Lower leg skin (tissue), 4 donors: ENCODE results near the gene TTF2. TPM values are rescaled to one million over a fixed set of nuclear protein-coding genes. Genes with fewer than 3 reads are reported as not detected.
"Not testable (repeated sequence)": the region's sequence is repeated elsewhere in the genome, so short reads cannot be mapped to it uniquely, and the experiment has no call there.

Source experiments
- DNase-seq, 2 donors: peaks; one replicate each; pipeline ENCODE4 v3.0.0-alpha.2; 2019; ENCODE audit warnings: low spot score in 2 of 2
- H3K4me3 ChIP-seq: fragments of 200-600 bp; sonication (generic); 2 replicates; pipeline ENCODE4 v1.5.1; 2017; ENCODE audit warnings: mild to moderate bottlenecking, low read depth; ENCODE audit not compliant: poor library complexity, severe bottlenecking
- POLR2A ChIP-seq, 2 donors: fragments of 450-650 bp; IDR thresholded peaks; one replicate each; pipeline ENCODE4 v1.6.1; 2016 to 2017; ENCODE audit warnings: antibody characterized with exemption in 2 of 2, mild to moderate bottlenecking in 1 of 2, moderate library complexity in 1 of 2
- WGBS, 2 donors: methylation state at CpG; one replicate each; pipeline ENCODE4 v1.1.5; 2018; 5-methylcytosine and 5-hydroxymethylcytosine counted together
- intact Hi-C: fragments of 100-400 bp; cut with DNase I; formaldehyde crosslinking; loops from one replicate; pipeline ENCODE4 v1.15.0; 2023; ENCODE audit warnings: low total_unique reads
- total RNA-seq, 4 donors: library from RNA; depleted of rRNA; stranded (reverse); fragments of >200 nt; gene quantifications; one replicate each; pipeline ENCODE4 v1.1.0, GENCODE V29; 2016
- TF ChIP-seq, protein P1 (sequence below), 3 donors: fragments of 450-650 bp; IDR thresholded peaks; one replicate each; pipeline ENCODE4 v1.5.1; 2016; ENCODE audit warnings: antibody characterized with exemption in 3 of 3, mild to moderate bottlenecking in 3 of 3, moderate library complexity in 2 of 3

The TTF2 gene
- total RNA-seq, 4 donors from 2014 or later: 6.8 to 26.8 (median 20.6) TPM

DNA sequence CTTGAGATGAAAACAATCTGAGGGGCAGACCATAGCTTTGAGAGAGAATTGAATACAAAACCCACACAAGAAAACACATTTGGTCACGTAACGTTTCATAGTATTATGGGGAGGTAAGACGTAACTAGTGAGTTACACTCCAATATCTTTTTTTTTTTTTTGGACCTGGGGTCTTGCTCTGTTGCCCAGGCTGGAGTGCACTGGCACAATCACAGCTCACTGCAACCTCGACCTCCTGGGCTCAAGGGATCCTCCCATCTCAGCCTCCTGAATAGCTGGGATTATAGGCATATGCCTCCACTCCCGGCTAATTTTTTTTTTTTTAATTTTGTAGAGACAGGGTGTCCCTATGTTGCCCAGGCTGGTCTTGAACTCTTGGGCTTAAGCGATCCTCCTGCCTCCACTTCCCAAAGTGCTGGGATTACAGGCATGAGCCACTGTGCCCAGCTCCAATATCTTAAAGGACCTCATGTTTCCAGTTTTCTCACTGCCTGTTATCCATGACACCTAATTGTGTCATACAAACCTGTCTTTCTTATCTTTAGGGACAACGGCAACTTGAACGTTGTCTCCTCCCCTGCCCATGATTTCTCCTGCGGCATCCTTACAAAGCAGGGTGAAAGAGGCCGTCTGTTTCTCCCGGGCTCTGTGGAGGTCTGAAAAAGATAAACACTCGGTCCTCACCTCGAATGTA is 56.1 kb downstream of the TTF2 start:
- no peak overlapping the region for H3K4me3 ChIP-seq
- intact Hi-C loops: no loop called here
- TF ChIP-seq POLR2A (IDR thresholded peaks at IDR 0.05): no peak
- TF ChIP-seq, protein P1, sequence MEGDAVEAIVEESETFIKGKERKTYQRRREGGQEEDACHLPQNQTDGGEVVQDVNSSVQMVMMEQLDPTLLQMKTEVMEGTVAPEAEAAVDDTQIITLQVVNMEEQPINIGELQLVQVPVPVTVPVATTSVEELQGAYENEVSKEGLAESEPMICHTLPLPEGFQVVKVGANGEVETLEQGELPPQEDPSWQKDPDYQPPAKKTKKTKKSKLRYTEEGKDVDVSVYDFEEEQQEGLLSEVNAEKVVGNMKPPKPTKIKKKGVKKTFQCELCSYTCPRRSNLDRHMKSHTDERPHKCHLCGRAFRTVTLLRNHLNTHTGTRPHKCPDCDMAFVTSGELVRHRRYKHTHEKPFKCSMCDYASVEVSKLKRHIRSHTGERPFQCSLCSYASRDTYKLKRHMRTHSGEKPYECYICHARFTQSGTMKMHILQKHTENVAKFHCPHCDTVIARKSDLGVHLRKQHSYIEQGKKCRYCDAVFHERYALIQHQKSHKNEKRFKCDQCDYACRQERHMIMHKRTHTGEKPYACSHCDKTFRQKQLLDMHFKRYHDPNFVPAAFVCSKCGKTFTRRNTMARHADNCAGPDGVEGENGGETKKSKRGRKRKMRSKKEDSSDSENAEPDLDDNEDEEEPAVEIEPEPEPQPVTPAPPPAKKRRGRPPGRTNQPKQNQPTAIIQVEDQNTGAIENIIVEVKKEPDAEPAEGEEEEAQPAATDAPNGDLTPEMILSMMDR (IDR thresholded peaks at IDR 0.05): no peak
- no peak for DNase-seq
- 90 to 93% methylated on average over 13 of the region's 13 CpGs for WGBS, 2 donors

DNA sequence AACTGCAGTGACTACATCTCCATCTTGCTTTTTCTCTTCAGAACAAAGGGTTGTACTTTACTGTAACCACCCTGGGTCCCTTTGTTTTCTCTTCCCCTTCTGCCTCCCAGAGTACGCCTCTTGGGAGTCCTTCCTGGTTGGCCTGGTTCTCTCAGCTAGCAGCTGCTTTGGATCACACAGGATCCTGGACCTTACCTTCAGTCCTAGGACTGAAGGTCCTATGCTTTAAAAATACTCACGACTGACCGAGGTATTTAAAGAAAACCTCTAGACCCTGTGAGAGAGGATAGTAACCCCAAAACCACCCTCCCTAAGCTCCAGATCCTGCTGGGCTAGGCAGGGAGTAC is 56.6 kb downstream of the TTF2 start:
- no peak for DNase-seq
- TF ChIP-seq POLR2A (IDR thresholded peaks at IDR 0.05): no peak
- TF ChIP-seq, protein P1 (IDR thresholded peaks at IDR 0.05): no peak
- 86 to 93% methylated on average over 3 of the region's 3 CpGs for WGBS, 2 donors
- H3K4me3 ChIP-seq: no peak overlapping the region
- intact Hi-C loops: no loop called here

DNA sequence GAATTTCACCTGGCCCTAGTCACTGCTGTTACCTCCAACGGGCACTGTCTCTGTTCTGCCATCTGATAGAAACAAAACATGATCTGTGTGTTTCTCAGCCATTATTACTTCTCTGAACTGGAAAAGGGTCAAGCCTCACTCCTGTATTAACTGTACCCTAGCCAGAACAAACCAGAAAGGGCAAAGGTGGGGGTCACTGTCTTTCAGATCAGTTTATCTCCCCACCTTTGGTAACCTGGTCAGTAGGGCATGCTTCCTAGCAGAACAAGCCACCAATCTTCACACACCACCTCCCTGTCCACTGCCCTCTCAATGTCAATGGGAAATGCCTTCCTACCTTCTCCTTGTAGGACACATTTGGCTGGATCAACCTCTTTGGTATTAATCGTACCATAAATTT is 57.6 kb downstream of the TTF2 start:
- H3K4me3 ChIP-seq: no peak overlapping the region
- intact Hi-C loops: no loop called here
- no peak for DNase-seq
- TF ChIP-seq, protein P1 (IDR thresholded peaks at IDR 0.05): no peak
- no peak for TF ChIP-seq POLR2A (IDR thresholded peaks at IDR 0.05)
- WGBS, 2 donors: 75 to 89% methylated on average over 2 of the region's 2 CpGs

DNA sequence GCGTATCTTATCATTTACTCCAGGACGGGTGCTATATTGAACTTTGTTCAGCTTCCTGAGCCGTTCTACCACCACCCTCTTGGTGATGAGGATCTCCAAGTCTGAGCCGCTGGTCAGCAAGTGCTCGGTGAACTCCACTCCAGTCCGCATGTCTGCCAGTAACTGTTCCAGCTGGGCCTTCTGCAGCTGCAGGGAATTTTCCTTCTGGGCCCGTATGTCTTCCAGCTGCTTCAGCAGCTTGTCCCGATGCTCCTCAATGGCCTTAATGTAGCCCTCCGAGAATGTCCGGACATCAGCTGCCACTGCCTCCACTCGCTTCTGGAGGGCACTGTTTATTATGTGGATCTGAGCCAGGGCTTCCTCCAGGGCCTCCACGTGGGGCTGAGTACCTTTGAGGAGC is 58.0 kb downstream of the TTF2 start:
- intact Hi-C loops: no loop called here
- H3K4me3 ChIP-seq: no peak overlapping the region
- DNase-seq: no peak
- TF ChIP-seq, protein P1 (IDR thresholded peaks at IDR 0.05): no peak
- TF ChIP-seq POLR2A (IDR thresholded peaks at IDR 0.05): no peak
- 82 to 90% methylated on average over 12 of the region's 12 CpGs for WGBS, 2 donors

DNA sequence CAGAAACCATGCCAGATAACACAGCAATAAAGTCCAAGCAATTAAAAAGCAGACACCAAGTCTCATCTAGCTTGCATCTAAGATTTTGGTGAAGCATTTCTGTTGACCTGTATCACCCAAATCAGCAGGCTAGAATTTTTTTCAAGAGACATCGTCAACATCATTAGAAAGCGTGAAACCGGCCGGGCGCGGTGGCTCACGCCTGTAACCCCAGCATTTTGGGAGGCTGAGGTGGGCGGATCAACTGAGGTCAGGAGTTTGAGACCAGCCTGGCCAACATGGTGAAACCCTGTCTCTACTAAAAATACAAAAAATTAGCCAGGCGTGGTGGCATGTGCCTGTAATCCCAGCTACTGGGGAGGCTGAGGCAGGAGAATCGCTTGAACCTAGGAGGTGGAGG is 59.0 kb downstream of the TTF2 start:
- H3K4me3 ChIP-seq, DNase-seq, intact Hi-C loops: not testable (repeated sequence)
- 94 to 98% methylated on average over 10 of the region's 10 CpGs for WGBS, 2 donors

DNA sequence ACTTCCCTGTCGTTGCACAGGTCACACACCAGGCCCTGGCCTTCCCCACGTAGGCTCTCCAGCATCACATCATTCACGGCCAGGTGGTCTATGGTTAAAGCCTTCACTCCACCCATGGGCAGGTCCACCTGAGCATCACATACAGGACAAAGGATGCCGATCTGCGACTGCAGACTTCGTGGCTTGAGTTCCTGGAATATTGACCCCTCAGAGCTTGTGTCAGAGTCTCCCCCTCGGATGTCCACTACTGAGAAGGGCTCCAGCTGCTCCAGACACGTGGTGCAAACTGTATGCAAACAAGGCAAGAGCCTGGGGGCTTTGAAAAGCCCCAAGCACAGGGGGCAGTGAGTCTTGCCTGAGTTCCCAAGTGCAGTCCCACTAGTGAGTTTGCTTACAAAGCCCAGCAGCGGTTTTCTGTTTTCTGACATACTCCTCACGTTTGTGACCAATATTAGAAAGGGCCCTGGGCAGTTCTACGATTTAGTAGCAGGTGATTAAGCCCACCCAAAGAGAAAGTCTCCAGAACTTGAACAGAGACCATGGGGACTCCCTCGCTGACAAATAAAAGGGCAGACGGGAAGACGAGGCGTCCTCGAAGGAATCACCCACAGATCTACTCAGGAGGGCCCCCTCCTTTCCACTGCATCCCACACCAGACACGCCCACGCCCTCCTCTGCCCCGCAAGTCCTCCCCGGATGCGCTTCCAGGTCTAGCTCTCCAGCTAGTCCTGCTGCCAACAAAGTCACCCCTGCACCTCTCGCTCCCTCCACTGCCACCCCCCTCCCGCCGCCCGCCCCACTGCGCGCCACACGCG is 60.9 kb downstream of the TTF2 start:
- 15 to 21% methylated on average over 23 to 29 of the region's 29 CpGs for WGBS, 2 donors
- intact Hi-C loops: loop anchor here (5.0 kb wide), 1 partner anchor 54 kb away; no protein-coding TSS in a partner anchor
- no peak for DNase-seq
- H3K4me3 ChIP-seq: peak overlapping the region; percentile 56
- TF ChIP-seq, protein P1 (IDR thresholded peaks at IDR 0.05): no peak
- TF ChIP-seq POLR2A (IDR thresholded peaks at IDR 0.05): no peak
